ENCODE results near the gene RPL19. TPM values are rescaled to one million over a fixed set of nuclear protein-coding genes. Genes with fewer than 3 reads are reported as not detected.

Gene RPL19
- total and polyA plus RNA-seq, 4 donors = 1,387 to 4,055 (median 1,971) TPM

DNA sequence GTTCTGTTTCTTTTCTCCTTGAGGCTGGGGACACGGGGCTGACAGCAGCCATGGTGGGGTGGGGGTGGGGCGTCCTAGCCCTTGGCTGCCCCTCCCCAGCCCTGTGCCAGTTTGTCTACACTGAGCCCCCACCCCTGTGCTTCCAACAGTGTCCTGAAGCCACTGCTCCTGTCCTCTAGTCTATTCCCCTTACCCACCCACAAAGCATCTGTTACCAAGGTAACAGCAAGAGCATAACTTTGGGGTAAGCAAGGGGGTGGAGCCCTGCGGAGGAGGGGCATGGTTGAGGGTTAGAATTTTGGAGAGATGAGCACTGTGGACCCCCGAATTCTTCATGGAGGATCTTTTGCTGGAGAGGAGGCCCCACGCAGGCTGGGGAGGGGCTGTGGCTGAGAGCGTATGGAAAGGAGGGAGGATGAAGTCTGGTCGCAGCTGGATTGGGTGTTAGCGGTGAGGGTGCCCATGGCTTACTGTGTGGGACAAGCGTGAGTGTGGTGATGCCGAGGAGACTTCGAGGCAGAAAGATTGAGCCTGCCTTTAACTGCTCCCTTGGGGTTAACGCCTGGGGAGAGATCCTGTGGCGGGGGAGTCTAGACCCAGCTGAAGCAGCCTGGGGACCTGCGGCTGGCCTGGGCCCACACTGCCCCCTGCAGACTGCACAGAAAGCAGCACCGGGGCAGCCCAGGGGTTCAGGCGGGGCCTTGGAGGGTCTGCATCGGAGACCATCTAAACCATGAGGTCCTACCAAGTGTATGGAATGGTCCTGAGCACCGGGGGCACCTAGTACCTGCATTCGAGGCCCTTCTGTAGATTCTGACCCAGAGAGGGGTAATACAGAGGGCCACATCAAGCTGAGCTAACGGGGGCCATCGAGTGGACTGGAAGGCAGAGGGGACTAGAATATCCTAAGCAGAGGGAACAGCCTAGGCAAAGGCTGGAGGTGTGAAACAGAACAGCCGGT, 31.8 kb downstream of the RPL19 start:
- H3K4me1 ChIP-seq (ENCODE audit: control insufficient read depth in 5 of 5, insufficient read depth in 5 of 5, low read length in 5 of 5) = peaks cover 0 to 17% (median 0%) of the 10 kb centered on the region in 5 donors
- H3K27me3 ChIP-seq (ENCODE audit: control insufficient read depth in 3 of 3, insufficient read depth in 3 of 3, low read length in 2 of 3) = peaks cover 0 to 3% (median 0%) of the 10 kb centered on the region in 3 donors
- H3K36me3 ChIP-seq (ENCODE audit: control insufficient read depth in 4 of 4, insufficient read depth in 4 of 4, low read length in 4 of 4) = no peaks in the 10 kb centered on the region
- peak; percentile 63 to 81 (median 68) for DNase-seq
- no peak overlapping the region for H3K27ac ChIP-seq (ENCODE audit: low read depth in 1 of 2, low read length in 1 of 2)
- no peak overlapping the region for H3K4me3 ChIP-seq
- H3K9me3 ChIP-seq (ENCODE audit: control insufficient read depth in 4 of 4, insufficient read depth in 3 of 4, low read length in 3 of 4) = no peaks in the 10 kb centered on the region
- ATAC-seq (ENCODE audit: insufficient read depth, low FRiP score) = peak; percentile 75
- TF ChIP-seq, protein P1, sequence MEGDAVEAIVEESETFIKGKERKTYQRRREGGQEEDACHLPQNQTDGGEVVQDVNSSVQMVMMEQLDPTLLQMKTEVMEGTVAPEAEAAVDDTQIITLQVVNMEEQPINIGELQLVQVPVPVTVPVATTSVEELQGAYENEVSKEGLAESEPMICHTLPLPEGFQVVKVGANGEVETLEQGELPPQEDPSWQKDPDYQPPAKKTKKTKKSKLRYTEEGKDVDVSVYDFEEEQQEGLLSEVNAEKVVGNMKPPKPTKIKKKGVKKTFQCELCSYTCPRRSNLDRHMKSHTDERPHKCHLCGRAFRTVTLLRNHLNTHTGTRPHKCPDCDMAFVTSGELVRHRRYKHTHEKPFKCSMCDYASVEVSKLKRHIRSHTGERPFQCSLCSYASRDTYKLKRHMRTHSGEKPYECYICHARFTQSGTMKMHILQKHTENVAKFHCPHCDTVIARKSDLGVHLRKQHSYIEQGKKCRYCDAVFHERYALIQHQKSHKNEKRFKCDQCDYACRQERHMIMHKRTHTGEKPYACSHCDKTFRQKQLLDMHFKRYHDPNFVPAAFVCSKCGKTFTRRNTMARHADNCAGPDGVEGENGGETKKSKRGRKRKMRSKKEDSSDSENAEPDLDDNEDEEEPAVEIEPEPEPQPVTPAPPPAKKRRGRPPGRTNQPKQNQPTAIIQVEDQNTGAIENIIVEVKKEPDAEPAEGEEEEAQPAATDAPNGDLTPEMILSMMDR (IDR thresholded peaks at IDR 0.05; ENCODE audit: control extremely low read depth, extremely low read depth) = peak; percentile 59
- WGBS, 2 donors = 12 to 16% methylated on average over 22 of the region's 22 CpGs
- no peak overlapping the region for H3K9ac ChIP-seq (ENCODE audit: insufficient read depth in 1 of 2, low read length in 2 of 2)

DNA sequence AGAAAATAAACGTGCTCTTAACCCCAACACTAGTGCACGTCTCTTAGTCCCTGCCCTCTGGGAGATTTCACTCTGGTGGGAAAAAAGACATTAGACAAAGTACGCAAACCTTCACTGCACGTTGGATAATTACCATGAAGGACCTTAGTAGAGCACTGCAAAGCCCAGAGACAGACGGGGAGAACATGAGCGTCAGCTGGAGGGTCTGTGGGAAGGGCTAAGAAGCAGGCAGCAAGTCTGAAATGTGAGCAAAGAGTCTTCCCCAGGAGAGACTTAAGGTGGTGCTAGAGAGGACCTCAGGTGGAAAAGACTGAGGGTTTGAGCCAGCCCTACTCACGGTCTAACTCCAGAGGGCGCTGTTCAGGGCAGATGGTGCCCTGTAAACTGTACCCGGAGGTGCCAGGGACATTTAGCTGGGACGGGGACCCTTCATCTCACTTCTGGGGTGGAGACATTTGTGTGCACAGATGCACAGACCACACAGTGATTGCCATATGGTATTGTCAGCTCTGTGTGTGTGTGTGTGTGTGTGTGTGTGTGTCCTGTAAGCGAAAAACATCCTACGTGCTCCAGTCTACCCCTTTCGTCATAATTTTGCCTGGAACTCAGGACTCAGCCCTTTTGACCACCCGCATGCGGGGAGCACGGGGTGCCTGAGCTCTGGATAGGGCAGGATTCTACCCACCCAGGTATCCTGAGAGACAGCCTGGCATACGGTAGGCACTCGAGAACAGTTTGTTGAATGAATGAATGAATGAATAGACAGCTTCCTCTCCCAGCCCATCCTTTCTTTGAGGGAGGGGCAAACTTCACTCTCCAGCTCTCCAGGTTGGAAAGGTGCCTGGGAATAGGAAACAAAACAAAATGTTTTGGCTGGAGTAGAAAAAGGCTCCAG, 35.7 kb downstream of the RPL19 start:
- Histone ChIP-seq H3K27ac (ENCODE audit: low read depth in 1 of 2, low read length in 1 of 2) (no peak overlapping the region), H3K4me3 (no peak overlapping the region), H3K4me1 (ENCODE audit: control insufficient read depth in 5 of 5, insufficient read depth in 5 of 5, low read length in 5 of 5) (peaks cover 0 to 21% (median 2%) of the 10 kb centered on the region in 5 donors), H3K27me3 (ENCODE audit: control insufficient read depth in 3 of 3, insufficient read depth in 3 of 3, low read length in 2 of 3) (peaks cover 0 to 4% (median 0%) of the 10 kb centered on the region in 3 donors), H3K9me3 (ENCODE audit: control insufficient read depth in 4 of 4, insufficient read depth in 3 of 4, low read length in 3 of 4) (no peaks in the 10 kb centered on the region), H3K36me3 (ENCODE audit: control insufficient read depth in 4 of 4, insufficient read depth in 4 of 4, low read length in 4 of 4) (no peaks in the 10 kb centered on the region), H3K9ac (ENCODE audit: insufficient read depth in 1 of 2, low read length in 2 of 2) (no peak overlapping the region)
- DNase-seq (peak; percentile 39 to 51 (median 43)), ATAC-seq (ENCODE audit: insufficient read depth, low FRiP score) (no peak)
- 33 to 37% methylated on average over 18 of the region's 18 CpGs for WGBS, 2 donors
- TF ChIP-seq, protein P1 (IDR thresholded peaks at IDR 0.05; ENCODE audit: control extremely low read depth, extremely low read depth) = no peak

DNA sequence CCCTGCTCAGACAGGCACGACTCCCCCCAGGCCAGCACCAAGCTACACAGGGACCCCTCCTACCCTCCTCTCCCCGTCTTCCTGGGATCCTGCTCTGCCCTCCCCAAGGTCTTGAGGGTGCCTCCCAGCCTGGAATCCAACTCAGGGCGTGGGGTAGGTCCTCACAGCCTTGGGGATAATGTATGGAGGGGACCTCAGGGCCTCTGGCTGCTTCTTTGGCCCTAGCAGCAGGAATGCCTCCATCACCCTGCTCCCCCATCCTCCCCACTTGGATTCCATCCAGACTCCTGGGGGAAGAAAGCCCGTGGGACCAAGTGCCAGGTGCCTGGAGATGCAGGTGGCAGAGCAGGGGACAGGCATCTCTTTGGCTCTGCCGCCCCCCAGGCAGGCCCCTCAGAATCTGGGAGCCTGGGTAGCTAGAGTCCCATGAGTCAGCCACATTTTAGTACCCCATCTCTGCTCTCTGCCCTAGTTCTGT, 36.4 kb downstream of the RPL19 start:
- Histone ChIP-seq H3K36me3 (ENCODE audit: control insufficient read depth in 4 of 4, insufficient read depth in 4 of 4, low read length in 4 of 4) (no peaks in the 10 kb centered on the region), H3K9me3 (ENCODE audit: control insufficient read depth in 4 of 4, insufficient read depth in 3 of 4, low read length in 3 of 4) (no peaks in the 10 kb centered on the region), H3K4me3 (no peak overlapping the region), H3K4me1 (ENCODE audit: control insufficient read depth in 5 of 5, insufficient read depth in 5 of 5, low read length in 5 of 5) (peaks cover 0 to 15% (median 2%) of the 10 kb centered on the region in 5 donors), H3K27ac (ENCODE audit: low read depth in 1 of 2, low read length in 1 of 2) (no peak overlapping the region), H3K9ac (ENCODE audit: insufficient read depth in 1 of 2, low read length in 2 of 2) (no peak overlapping the region), H3K27me3 (ENCODE audit: control insufficient read depth in 3 of 3, insufficient read depth in 3 of 3, low read length in 2 of 3) (peaks cover 0 to 4% (median 0%) of the 10 kb centered on the region in 3 donors)
- TF ChIP-seq, protein P1 (IDR thresholded peaks at IDR 0.05; ENCODE audit: control extremely low read depth, extremely low read depth) = no peak
- no peak for DNase-seq
- 56 to 71% methylated on average over 5 of the region's 5 CpGs for WGBS, 2 donors
- ATAC-seq (ENCODE audit: insufficient read depth, low FRiP score) = no peak

Data from lung (tissue), 12 donors.